ENCODE data around the gene KNDC1. TPM values are rescaled to one million over a fixed set of nuclear protein-coding genes. Genes with fewer than 3 reads are reported as not detected.

KNDC1 gene
- total RNA-seq, 1 experiment from 2014 or later = 15.7 TPM

DNA sequence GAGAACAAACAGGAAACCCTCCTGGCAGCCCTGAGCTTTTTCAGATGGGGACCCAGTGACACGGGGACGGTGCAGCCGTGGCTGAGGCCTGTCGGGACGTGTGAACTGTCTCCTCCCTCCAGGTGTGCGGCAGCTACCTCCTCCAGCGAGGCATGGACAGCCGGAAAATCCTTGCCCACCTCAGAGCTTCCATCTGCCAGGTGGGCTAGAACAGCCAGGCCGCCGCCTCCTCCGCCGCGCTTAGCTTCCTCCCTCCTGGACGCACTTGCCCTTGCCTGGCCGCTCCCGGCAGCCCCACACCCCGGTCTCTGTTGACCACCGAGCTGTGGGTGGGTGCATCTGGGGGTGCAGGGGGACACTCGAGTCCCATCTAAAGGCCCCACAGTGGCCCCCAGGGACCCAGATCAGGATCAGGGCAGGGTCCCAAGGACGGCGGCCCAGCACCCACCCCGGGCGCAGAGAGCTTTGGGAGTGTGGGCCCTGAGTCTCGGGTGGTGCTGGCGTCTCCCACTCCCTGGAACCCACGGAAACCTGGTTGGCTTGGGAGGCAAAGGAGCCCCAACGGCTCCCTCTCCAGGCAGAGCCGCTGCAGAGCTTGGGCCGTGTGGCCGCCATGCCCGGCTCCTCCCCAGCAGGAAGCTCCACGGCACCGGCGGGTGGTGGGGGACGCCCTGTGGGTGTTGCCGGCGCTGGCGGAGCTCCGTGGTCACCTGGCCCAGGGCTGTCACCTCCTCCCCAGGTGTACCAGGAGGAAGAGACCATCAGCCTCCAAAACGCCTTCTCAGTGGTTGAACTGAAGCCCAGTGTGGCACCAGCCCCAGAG lies 37.1 kb downstream of the KNDC1 start:
- Histone ChIP-seq H4K91ac (ENCODE audit: insufficient read length, low read depth, low read length) (no peak overlapping the region), H4K8ac (replicated peaks; ENCODE audit: insufficient read length, low read depth, low read length) (no peak overlapping the region), H3K4ac (ENCODE audit: low read depth, low read length) (no peak overlapping the region), H3K23ac (ENCODE audit: insufficient read length, low read depth, low read length) (no peak overlapping the region), H3T11ph (ENCODE audit: low read length) (no peak overlapping the region), H3K27ac (ENCODE audit: insufficient read length, low read depth, low read length) (no peak overlapping the region), H2AFZ (ENCODE audit: low read length) (no peak overlapping the region), H3K79me2 (ENCODE audit: insufficient read depth, low read length) (no peaks in the 10 kb centered on the region), H3K4me1 (ENCODE audit: insufficient read depth, low read length) (no peaks in the 10 kb centered on the region), H3K79me1 (ENCODE audit: insufficient read depth, low read depth, low read length, poor library complexity, severe bottlenecking) (no peaks in the 10 kb centered on the region), H2BK5ac (ENCODE audit: insufficient read length, low read length) (no peak overlapping the region), H2BK15ac (ENCODE audit: low read depth, low read length) (no peak overlapping the region), H3K9me3 (ENCODE audit: control insufficient read depth, low read depth, low read length) (no peaks in the 10 kb centered on the region), H4K20me1 (ENCODE audit: control insufficient read depth, insufficient read depth, insufficient read length) (no peaks in the 10 kb centered on the region), H3K9ac (ENCODE audit: extremely low read depth, insufficient read length, low read length) (no peak overlapping the region), H2BK120ac (ENCODE audit: low read depth, low read length, poor library complexity, severe bottlenecking) (no peak overlapping the region), H3K4me2 (ENCODE audit: insufficient read depth, insufficient read length, low read length) (no peak overlapping the region), H2BK20ac (ENCODE audit: low read depth, low read length, poor library complexity, severe bottlenecking) (no peak overlapping the region), H2AK5ac (ENCODE audit: insufficient read length, low read length) (no peak overlapping the region), H3K27me3 (ENCODE audit: insufficient read depth, low read length) (no peaks in the 10 kb centered on the region), H3K14ac (ENCODE audit: insufficient read depth, low read length) (no peak overlapping the region; the same call in 1 of the 2 replicates), H3K23me2 (ENCODE audit: insufficient read length, low read depth, low read length, poor library complexity, severe bottlenecking) (no peaks in the 10 kb centered on the region), H3K18ac (ENCODE audit: insufficient read length, low read depth, low read length) (no peak overlapping the region), H4K5ac (ENCODE audit: insufficient read length, low read depth, low read length) (no peak overlapping the region), H2BK12ac (ENCODE audit: insufficient read length, low read depth, low read length) (no peak overlapping the region), H3K56ac (ENCODE audit: insufficient read length, low read depth, low read length) (no peak overlapping the region)
- Mint-ChIP-seq H3K36me3 (ENCODE audit: insufficient read depth in 1 of 3, low read depth in 3 of 3) (peaks cover 1 to 11% (median 7%) of the 10 kb centered on the region in 3 experiments; a peak in 6 of 7 replicates), H3K4me1 (0 out of 4 replicates have a peak, but pooled peaks cover 0 to 2% of the 10 kb centered on the region in 2 experiments), H3K27me3 (ENCODE audit: low read depth) (peaks cover 14% of the 10 kb centered on the region), H3K9me3 (peaks cover 13 to 23% of the 10 kb centered on the region in 2 experiments), H3K4me3 (no peak overlapping the region; a peak in 1 of 5 replicates), H3K27ac (no peak overlapping the region)
- TF ChIP-seq CTCF (conservative IDR thresholded peaks at IDR 0.05) = peak; percentile 46; the same call in 2 of the 3 replicates
- no peak for DNase-seq
- no CpG with 5 or more reads among the region's 40 CpGs for WGBS (ENCODE audit: extremely low coverage, insufficient read length, low lambda C conversion rate)

All from H9 (cell line).